KG1 (cell line): ENCODE data around the gene CSNK1G1.
"Not testable (repeated sequence)": the region's sequence is repeated elsewhere in the genome, so short reads cannot be mapped to it uniquely, and the experiment has no call there.

ENCODE experiments used
- DNase-seq: peaks from one replicate; lab custom pipeline; 2025; lab: John Stamatoyannopoulos, UW

Gene CSNK1G1

GRCh38 chr15:64287953-64288352 is 68.0 kb downstream of the CSNK1G1 start:
- no peak for DNase-seq

GRCh38 chr15:64286473-64286872 is 69.5 kb downstream of the CSNK1G1 start:
- DNase-seq: no peak

GRCh38 chr15:64285871-64286270 is 70.1 kb downstream of the CSNK1G1 start:
- DNase-seq: no peak

GRCh38 chr15:64285150-64285549 is 70.8 kb downstream of the CSNK1G1 start:
- DNase-seq: no peak

- DNase-seq: no peak
These were observed 71.9 kb downstream of the CSNK1G1 start for GRCh38 chr15:64284042-64284441.

DNA sequence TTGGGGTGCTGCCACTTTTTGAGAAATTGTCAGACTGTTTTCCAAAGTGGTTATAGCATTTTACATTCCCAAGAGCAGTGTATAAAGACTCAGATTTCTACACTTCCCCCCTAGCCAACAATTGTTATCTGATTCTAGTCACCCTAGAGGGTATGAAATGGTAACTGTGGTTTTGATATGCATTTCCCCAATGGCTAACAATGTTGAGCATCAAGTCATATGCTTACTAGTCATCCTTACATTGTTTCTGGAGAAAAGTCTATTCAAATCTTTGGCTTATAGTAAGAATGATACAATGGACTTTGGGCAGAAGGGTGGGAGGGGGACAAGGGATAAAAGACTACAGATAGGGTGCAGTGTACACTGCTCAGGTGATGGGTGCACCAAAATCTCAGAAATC is 73.3 kb downstream of the CSNK1G1 start:
- no peak for DNase-seq

- no peak for DNase-seq
These were observed 76.8 kb downstream of the CSNK1G1 start for GRCh38 chr15:64279131-64279530.

DNA sequence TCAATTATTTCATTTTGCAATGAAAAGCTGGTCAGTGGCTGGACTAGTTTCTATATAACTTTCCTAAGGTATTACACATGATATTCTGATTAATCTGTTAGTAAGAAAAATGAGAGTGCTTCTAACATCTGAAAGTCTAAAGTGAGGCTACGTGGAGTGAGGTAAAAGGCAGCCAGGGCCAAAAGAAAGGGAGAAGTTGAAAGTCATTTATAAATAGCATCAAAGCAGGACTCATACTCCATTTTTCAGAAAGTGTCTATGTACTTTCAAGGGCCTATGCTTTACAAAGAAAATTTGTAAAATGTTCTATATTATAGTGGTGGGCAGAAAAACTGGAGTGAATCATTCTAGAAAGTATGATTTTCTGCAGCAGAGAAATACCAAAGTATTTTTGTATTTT is 80.0 kb downstream of the CSNK1G1 start:
- DNase-seq: no peak

DNA sequence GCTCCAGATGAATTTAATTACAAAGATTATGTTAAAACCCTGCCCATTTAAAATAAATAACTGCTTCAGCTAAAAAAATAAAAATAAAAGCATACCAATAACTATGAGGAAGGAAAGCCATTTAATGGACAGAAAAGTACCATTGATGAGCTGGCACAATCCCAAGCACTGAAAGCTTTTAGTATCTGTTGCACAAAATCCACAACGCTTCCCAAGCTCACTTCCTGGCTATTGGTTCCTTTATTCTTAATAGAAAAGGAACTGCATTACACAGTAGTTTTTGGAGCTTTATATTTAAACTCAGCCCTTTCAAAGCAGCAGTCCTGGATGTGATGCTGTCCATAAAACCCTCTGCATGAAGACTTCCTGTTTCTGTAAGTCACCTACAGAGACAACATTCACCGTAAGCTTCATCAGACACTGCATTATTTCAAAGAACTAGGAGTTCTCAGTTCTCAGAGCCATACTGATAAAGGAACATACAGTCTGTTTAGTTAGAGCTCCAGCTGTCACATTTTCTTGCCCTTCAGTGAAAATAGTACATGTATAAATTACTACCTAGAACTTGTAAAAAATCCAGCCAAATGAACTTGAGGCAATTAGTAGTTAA is 81.5 kb downstream of the CSNK1G1 start:
- DNase-seq: no peak

GRCh38 chr15:64267331-64267973 is 88.5 kb downstream of the CSNK1G1 start:
- DNase-seq: no peak

DNA sequence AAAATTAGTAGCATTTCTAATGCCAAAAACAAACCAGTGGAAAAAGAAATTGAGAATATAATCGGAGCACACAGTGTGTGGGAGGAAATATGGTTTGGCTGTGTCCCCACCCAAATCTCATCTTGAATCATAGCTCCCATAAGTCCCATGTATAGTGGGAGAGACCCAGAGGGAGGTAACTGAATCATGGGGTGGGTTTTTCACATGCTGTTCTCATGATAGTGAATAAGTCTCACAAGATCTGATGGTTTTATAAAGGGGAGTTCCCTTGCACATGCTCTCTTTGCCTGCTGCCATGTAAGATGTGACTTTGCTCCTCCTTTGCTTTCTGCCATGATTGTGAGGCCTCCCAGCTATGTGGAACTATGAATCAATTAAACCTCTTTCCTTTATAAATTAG is 90.8 kb downstream of the CSNK1G1 start:
- DNase-seq: not testable (repeated sequence)

DNA sequence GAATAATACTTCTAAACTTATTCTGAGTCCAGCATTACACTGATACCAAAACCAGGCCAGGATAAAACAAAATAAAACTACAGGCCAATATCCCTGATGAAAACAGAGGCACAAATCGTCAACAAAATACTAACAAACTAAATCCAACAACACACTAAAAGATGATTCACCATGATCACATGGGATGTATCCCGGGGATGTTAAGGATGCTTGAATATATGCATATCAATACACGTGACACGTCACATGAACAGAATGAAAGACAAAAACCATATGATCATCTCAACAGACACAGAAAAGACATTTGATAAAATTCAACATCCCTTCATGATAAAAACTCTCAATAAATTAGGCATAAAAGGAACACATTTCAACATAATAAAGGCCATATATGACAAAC is 91.5 kb downstream of the CSNK1G1 start:
- DNase-seq: no peak

GRCh38 chr15:64263567-64263966 is 92.4 kb downstream of the CSNK1G1 start:
- no peak for DNase-seq

DNA sequence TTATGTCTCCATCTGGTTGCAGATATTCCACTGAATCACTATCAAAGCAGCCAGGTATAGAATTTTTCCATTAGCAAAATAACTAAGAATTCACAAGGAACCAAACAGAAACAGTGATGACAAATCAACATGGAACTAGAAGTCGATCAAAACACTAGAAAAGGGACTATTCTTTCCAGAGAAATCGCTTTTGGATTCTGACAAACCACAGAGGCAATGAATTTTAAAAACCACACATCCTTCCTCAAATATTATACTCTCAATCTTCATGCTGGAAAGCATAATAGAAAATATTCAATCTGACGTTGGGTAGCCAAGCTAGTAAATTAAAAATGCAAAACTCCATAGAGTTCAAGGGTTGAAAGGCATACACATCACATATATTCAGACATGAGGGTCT is 99.9 kb downstream of the CSNK1G1 start:
- no peak for DNase-seq

DNA sequence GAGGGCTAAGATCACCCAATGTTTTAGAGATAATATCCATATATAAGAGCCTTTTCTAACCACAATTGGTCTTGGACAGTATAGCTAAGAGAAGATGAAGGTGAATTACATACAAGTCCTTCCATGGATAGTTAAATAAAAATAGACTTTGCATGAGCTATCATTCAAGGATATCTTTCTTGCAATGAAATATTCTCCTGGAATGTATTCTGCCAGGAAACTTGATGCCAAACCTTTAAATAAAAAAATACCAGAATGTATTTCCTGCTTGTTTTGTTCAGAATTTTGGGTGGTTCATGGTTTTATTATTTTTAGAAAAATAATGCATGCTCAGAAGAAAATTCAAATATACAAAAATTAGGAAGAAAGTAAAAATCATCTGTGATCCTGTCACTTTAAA is 104.3 kb downstream of the CSNK1G1 start:
- DNase-seq: no peak

DNA sequence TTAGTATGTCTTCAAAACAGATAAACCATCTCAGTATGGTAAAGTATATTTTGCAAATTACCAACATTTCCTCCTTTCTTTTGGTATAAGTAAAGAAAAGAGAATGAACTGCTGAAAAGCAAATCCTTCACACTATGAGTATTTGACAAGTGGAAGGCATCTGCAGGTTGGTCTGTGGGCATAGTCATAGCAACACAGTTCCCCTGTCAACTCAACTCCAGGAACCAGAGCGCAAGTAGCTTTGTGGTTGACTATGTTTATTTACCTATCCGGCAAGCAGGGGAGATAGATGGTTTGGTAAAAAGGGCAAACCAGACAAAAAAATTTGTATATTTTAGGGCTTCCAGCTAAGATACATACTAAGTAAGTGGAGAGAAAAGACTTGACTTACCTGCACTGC is 104.9 kb downstream of the CSNK1G1 start:
- DNase-seq: no peak

- DNase-seq: no peak
These were observed 105.9 kb downstream of the CSNK1G1 start for GRCh38 chr15:64249883-64250575.

- DNase-seq: no peak
These were observed 106.6 kb downstream of the CSNK1G1 start for GRCh38 chr15:64249406-64249805.

DNA sequence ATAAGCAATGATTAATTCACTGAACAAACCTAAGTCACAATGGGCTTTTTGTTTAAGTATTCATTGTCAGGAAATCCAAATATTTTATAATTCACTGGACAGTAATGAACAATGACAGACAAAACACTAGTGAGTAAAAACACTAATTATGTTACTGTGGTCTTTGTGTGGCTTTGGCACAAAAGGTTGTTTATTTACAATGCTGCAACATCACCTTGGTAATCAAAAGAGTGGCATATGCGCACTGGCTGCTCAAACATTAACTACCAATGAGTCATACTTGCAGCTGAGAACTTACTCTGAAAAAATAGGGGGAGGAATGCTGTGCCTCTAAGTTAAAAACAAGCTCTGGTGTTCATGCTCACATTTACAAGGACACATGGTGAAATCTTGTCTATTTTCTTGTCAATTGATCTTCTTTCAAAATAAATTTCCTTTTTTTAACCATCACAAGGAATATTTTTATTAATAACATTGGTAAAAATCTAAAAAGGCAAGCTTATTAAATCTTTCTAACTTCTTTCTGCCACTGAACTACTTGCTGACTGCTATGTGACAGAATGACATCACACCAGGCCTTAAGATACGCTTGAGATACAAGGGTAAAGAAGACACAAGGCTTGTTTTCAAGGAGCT is 107.9 kb downstream of the CSNK1G1 start:
- DNase-seq: no peak

GRCh38 chr15:64247535-64247905 is 108.5 kb downstream of the CSNK1G1 start:
- no peak for DNase-seq

DNA sequence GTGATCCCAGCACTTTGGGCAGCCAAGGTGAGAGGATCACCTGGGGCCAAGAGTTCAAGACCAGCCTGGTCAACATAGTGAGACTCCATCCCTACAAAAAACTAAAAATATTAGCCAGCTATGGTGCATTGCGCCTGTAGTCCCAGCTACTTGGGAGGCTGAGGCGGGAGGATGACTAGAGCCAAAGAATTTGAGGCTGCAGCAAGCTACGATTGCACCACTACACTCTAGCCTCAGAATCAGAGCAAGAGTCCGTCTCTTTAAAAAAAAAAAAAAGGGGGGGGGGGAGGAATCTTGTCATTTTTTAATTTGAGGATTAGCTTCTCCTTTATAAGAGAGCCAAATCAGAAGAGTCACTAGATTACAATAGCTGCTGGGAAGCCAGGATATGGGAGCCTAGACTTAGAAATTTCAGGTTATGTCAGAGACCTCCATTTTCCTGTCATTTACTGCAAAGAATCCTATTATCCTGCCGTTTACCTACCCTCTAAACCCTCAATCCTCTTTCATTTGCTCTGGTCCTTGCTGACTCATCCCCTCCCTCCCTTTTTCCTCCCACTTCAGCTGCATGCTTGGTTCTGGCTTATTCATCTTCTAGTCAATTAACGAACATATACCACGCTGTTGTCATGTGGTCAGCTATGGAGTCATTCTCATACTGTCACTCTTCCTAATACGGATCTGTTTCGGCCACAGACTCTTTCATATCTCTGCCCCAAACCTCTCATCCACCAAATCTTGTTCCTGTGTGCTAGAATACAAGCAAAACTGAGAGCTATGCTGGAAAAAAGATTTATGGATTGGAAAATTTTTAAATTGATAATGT is 109.4 kb downstream of the CSNK1G1 start:
- DNase-seq: no peak

GRCh38 chr15:64245405-64245804 is 110.6 kb downstream of the CSNK1G1 start:
- no peak for DNase-seq
